Ovary (tissue), 3 donors: ENCODE measurements around the gene SLC35F4.

Experiments used
- POLR2A ChIP-seq: fragments of 450-650 bp; IDR thresholded peaks from one replicate; pipeline ENCODE4 v1.6.1; 2017; ENCODE audit warnings: antibody characterized with exemption, mild to moderate bottlenecking, moderate library complexity
- TF ChIP-seq, protein P1 (sequence below), 3 donors: fragments of 450-650 bp in 2 of 3; fragments of 200-600 bp in 1 of 3; IDR thresholded peaks; one replicate each; pipeline versions ENCODE4 v1.5.1 to v1.8.0; 2016 to 2022; ENCODE audit warnings: antibody characterized with exemption in 3 of 3, mild to moderate bottlenecking in 1 of 3
- donor health status: DM: no; HTN: no; CAD: no.

DNA sequence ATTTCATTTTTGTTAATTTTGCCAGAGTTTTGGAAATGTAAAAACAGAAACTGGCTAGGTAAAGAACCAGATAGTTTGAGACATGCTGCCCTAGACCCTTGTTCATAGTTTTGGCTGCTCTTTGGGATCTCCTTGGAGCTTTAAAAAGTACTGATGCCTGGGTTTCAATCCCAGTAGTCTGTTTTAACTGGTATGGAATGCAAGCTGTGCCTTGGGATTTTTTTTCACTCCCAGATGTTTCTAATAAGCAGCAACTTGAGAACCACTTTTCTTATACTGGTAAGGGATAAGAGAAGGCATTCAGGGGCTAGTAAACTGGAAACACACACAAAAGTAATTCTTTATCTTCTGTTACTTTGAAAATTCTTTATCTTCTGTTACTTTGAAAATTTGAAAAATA, 18.8 kb downstream of the SLC35F4 start:
- TF ChIP-seq, protein P1, sequence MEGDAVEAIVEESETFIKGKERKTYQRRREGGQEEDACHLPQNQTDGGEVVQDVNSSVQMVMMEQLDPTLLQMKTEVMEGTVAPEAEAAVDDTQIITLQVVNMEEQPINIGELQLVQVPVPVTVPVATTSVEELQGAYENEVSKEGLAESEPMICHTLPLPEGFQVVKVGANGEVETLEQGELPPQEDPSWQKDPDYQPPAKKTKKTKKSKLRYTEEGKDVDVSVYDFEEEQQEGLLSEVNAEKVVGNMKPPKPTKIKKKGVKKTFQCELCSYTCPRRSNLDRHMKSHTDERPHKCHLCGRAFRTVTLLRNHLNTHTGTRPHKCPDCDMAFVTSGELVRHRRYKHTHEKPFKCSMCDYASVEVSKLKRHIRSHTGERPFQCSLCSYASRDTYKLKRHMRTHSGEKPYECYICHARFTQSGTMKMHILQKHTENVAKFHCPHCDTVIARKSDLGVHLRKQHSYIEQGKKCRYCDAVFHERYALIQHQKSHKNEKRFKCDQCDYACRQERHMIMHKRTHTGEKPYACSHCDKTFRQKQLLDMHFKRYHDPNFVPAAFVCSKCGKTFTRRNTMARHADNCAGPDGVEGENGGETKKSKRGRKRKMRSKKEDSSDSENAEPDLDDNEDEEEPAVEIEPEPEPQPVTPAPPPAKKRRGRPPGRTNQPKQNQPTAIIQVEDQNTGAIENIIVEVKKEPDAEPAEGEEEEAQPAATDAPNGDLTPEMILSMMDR (IDR thresholded peaks at IDR 0.05), result no peak
- no peak for TF ChIP-seq POLR2A
